K562 (cell line): Measurements from ENCODE around the gene SPATC1L. TPM values are rescaled to one million over a fixed set of nuclear protein-coding genes. Genes with fewer than 3 reads are reported as not detected.

Source experiments
- DMBX1 ChIP-seq: fragments of 250-450 bp; sonication (Bioruptor Pico); IDR thresholded peaks from 2 replicates; pipeline ENCODE4 v1.8.0; 2022; ENCODE audit warnings: inconsistent platforms, mild to moderate bottlenecking, moderate library complexity, borderline replicate concordance
- KAT2B ChIP-seq: IDR thresholded peaks from one replicate; pipeline ENCODE4 v1.6.1; 2012; ENCODE audit warnings: low read depth, mild to moderate bottlenecking, control low read depth, inconsistent platforms, low read length, moderate library complexity
- PHF20 ChIP-seq: fragments of 450-650 bp; IDR thresholded peaks from 2 replicates; pipeline ENCODE4 v1.6.1; 2018; ENCODE audit not compliant: partially characterized antibody
- PREB ChIP-seq: sonication (generic); formaldehyde crosslinking; IDR thresholded peaks from 2 replicates; pipeline ENCODE4 v1.8.1; 2023; ENCODE audit warnings: mild to moderate bottlenecking, missing genetic modification reagents
- TFE3 ChIP-seq: fragments of 450-650 bp; formaldehyde crosslinking; IDR thresholded peaks from 2 replicates; pipeline ENCODE4 v1.4.0; 2020; ENCODE audit warnings: mild to moderate bottlenecking, mixed read lengths
- ZNF398 ChIP-seq: fragments of 250-450 bp; sonication (Bioruptor Pico); IDR thresholded peaks from 2 replicates; pipeline ENCODE4 v1.8.0; 2021; ENCODE audit warnings: moderate library complexity, mild to moderate bottlenecking, inconsistent platforms
- ZNF408 ChIP-seq: fragments of 250-450 bp; sonication (Bioruptor Pico); IDR thresholded peaks from 2 replicates; pipeline ENCODE4 v1.4.0; 2020; ENCODE audit warnings: low read depth, mild to moderate bottlenecking, moderate library complexity
- ZNF445 ChIP-seq: fragments of 250-450 bp; sonication (Bioruptor Pico); IDR thresholded peaks from 2 replicates; pipeline ENCODE4 v1.4.0; 2020; ENCODE audit warnings: low read depth, mild to moderate bottlenecking, moderate library complexity
- ZNF561 ChIP-seq: fragments of 450-650 bp; formaldehyde crosslinking; conservative IDR thresholded peaks from 2 replicates; pipeline ENCODE4 v1.4.0; 2020; ENCODE audit warnings: mild to moderate bottlenecking, moderate library complexity
- polyA plus RNA-seq, 8 experiments: library from polyadenylated mRNA; depleted of rRNA in 4 of 8; stranded (reverse) in 5 of 8; unstranded in 3 of 8; fragments of >200 nt; fragmentation: Nextera tagmentation in 2 of 8; fragmentation: Illumina TruSeq in 1 of 8; extraction: Ambion mirVana in 2 of 8; extraction: Trizol in 1 of 8; gene quantifications; 2 replicates each; pipeline versions ENCODE4 v1.2.1 to v1.2.3, GENCODE V29; 2011 to 2014; ENCODE audit warnings: inconsistent platforms in 1 of 8, missing spikeins in 1 of 8
- total RNA-seq, 7 experiments: library from RNA; depleted of rRNA in 6 of 7; stranded (reverse); fragments of >200 nt in 6 of 7; fragmentation: Illumina TruSeq in 2 of 7; extraction: Trizol in 2 of 7; gene quantifications; 2 replicates each; pipeline versions ENCODE4 v1.2.1 to v1.2.3, GENCODE V29; 2011 to 2021; ENCODE audit warnings: low replicate concordance in 1 of 7
- TF ChIP-seq, protein P1 (sequence below): fragments of 450-650 bp; IDR thresholded peaks from 2 replicates; pipeline ENCODE4 v1.6.1; 2016; ENCODE audit warnings: low read depth
- TF ChIP-seq, protein P2 (sequence below): fragments of 250-450 bp; sonication (Bioruptor Pico); IDR thresholded peaks from 2 replicates; pipeline ENCODE4 v1.8.0; 2021; ENCODE audit warnings: moderate library complexity, mild to moderate bottlenecking, inconsistent platforms

SPATC1L gene
- total and polyA plus RNA-seq, 9 of the 15 experiments (the other 6 are each of a cell fraction or from before 2014, with no cell fraction given), result 0.14 to 121 (median 34.0) TPM; not detected in 1

DNA sequence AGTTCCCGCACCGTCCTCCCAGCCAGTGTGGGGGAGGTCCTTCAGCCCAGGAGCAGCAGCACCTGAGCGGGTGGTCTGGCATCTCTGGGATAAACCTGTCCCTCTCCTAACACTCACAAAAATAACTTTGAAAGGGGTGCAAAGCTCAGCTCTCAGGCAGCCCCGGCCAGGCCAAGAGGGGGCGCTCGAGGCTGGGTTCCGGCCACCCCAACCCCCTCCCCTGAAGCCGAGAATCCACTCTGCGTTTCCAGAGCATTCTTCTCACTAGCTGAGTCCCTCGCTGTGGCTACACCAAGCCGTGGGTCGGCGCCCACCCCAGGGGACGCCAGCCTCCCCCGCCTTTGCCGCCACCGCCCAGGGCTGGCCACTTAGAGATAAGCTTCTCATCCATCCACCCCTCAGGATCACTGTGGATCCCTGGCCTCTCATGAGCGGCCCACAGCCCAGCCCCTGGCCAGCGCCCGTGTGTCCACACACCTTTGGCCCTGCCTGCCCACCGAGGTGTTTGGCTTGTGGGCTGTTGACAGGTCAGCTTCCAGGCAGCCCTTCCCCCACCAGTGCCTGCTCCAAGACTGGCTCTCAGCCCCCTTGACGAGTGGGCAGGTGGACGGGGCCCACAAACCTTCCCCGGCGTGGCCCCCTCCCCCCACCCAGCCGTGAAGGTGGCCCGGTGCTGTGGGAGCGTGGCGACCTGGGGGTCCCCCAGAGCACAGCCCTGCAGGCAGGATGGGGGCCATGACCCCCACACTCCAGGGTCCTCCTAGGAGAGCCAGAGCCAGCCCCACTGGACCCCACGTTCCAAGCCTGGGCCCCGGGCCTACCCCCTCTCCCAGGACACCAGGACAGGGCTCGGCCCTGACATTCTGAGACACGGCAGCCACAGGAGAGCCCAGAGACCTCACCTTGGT lies 30.8 kb downstream of the SPATC1L start (continued):
- TF ChIP-seq, protein P1, sequence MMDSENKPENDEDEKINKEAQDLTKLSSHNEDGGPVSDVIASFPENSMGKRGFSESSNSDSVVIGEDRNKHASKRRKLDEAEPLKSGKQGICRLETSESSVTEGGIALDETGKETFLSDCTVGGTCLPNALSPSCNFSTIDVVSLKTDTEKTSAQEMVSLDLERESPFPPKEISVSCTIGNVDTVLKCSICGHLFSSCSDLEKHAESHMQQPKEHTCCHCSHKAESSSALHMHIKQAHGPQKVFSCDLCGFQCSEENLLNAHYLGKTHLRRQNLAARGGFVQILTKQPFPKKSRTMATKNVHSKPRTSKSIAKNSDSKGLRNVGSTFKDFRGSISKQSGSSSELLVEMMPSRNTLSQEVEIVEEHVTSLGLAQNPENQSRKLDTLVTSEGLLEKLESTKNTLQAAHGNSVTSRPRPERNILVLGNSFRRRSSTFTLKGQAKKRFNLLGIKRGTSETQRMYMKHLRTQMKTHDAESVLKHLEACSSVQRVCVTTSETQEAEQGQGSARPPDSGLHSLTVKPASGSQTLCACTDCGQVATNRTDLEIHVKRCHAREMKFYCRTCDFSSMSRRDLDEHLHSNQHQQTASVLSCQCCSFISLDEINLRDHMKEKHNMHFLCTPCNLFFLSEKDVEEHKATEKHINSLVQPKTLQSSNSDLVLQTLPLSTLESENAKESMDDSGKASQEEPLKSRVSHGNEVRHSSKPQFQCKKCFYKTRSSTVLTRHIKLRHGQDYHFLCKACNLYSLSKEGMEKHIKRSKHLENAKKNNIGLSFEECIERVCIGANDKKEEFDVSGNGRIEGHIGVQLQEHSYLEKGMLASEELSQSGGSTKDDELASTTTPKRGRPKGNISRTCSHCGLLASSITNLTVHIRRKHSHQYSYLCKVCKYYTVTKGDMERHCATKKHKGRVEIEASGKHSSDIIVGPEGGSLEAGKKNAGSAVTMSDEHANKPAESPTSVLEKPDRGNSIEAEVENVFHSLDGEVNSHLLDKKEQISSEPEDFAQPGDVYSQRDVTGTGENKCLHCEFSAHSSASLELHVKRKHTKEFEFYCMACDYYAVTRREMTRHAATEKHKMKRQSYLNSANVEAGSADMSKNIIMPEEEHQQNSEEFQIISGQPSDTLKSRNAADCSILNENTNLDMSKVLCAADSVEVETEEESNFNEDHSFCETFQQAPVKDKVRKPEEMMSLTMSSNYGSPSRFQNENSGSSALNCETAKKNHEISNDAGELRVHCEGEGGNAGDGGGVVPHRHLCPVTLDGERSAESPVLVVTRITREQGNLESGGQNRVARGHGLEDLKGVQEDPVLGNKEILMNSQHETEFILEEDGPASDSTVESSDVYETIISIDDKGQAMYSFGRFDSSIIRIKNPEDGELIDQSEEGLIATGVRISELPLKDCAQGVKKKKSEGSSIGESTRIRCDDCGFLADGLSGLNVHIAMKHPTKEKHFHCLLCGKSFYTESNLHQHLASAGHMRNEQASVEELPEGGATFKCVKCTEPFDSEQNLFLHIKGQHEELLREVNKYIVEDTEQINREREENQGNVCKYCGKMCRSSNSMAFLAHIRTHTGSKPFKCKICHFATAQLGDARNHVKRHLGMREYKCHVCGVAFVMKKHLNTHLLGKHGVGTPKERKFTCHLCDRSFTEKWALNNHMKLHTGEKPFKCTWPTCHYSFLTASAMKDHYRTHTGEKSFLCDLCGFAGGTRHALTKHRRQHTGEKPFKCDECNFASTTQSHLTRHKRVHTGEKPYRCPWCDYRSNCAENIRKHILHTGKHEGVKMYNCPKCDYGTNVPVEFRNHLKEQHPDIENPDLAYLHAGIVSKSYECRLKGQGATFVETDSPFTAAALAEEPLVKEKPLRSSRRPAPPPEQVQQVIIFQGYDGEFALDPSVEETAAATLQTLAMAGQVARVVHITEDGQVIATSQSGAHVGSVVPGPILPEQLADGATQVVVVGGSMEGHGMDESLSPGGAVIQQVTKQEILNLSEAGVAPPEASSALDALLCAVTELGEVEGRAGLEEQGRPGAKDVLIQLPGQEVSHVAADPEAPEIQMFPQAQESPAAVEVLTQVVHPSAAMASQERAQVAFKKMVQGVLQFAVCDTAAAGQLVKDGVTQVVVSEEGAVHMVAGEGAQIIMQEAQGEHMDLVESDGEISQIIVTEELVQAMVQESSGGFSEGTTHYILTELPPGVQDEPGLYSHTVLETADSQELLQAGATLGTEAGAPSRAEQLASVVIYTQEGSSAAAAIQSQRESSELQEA, result no peak
- no peak for TF ChIP-seq PHF20
- TF ChIP-seq, protein P2, sequence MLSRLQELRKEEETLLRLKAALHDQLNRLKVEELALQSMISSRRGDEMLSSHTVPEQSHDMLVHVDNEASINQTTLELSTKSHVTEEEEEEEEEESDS, result no peak
- TF ChIP-seq PREB (CRISPR knock-in tag), result no peak
- 0 out of 2 replicates have a peak, but pooled peaks have one; percentile 30 for TF ChIP-seq DMBX1
- TF ChIP-seq ZNF398 (CRISPR knock-in tag), result no peak
- no peak for TF ChIP-seq ZNF408 (CRISPR knock-in tag)
- no peak for TF ChIP-seq TFE3 (CRISPR knock-in tag)
- no peak for TF ChIP-seq ZNF445 (CRISPR knock-in tag)
- TF ChIP-seq ZNF561 (CRISPR knock-in tag), result no peak
- TF ChIP-seq KAT2B, result no peak
